Uterus (tissue), 4 donors: ENCODE data around the gene RIT2. TPM values are rescaled to one million over a fixed set of nuclear protein-coding genes. Genes with fewer than 3 reads are reported as not detected.

Experiments
- DNase-seq, 2 donors: peaks; one replicate each; pipeline ENCODE4 v3.0.0-alpha.2; 2019 to 2020
- H3K27ac ChIP-seq, 2 donors: fragments of 200-600 bp; sonication (generic); 1 replicate in 1 of 2; 2 replicates in 1 of 2; pipeline ENCODE4 v1.5.1; 2016 to 2018
- H3K27me3 ChIP-seq, 2 donors: fragments of 200-600 bp; sonication (generic); one replicate each; pipeline ENCODE4 v1.5.1; 2018 to 2019; ENCODE audit warnings: control low read depth in 1 of 2
- H3K36me3 ChIP-seq, 2 donors: fragments of 200-600 bp; sonication (generic); one replicate each; pipeline ENCODE4 v1.5.1; 2019; ENCODE audit warnings: control low read depth in 1 of 2
- H3K4me1 ChIP-seq, 2 donors: fragments of 200-600 bp; sonication (generic); one replicate each; pipeline ENCODE4 v1.5.1; 2018 to 2019; ENCODE audit warnings: control low read depth in 1 of 2
- H3K4me3 ChIP-seq, 2 donors: fragments of 200-600 bp; sonication (generic); 1 replicate in 1 of 2; 2 replicates in 1 of 2; pipeline ENCODE4 v1.5.1; 2018 to 2019; ENCODE audit warnings: mild to moderate bottlenecking in 1 of 2
- H3K9me3 ChIP-seq, 2 donors: fragments of 200-600 bp; sonication (generic); one replicate each; pipeline ENCODE4 v1.5.1; 2019; ENCODE audit warnings: control low read depth in 1 of 2
- CTCF ChIP-seq, 4 experiments: fragments of 200-600 bp in 2 of 4; fragments of 450-650 bp in 2 of 4; sonication (generic) in 2 of 4; IDR thresholded peaks; one replicate each; pipeline ENCODE4 v1.5.1; 2016 to 2019; ENCODE audit warnings: antibody characterized with exemption in 4 of 4, mild to moderate bottlenecking in 2 of 4, moderate library complexity in 1 of 4
- POLR2A ChIP-seq, 2 donors: fragments of 450-650 bp; IDR thresholded peaks; one replicate each; pipeline ENCODE4 v1.6.1; 2016; ENCODE audit warnings: antibody characterized with exemption in 2 of 2, mild to moderate bottlenecking in 1 of 2, moderate library complexity in 1 of 2
- intact Hi-C: fragments of 100-400 bp; cut with DNase I; formaldehyde crosslinking; loops from one replicate; pipeline ENCODE4 v1.15.1; 2023; ENCODE audit warnings: low total_unique reads
- total RNA-seq, 4 donors: library from RNA; depleted of rRNA in 3 of 4; stranded (reverse); fragments of >200 nt in 3 of 4; gene quantifications; one replicate each; pipeline versions ENCODE4 v1.1.0 to v1.2.4, GENCODE V29; 2014 to 2023
- donor health status: DM: yes; HTN: yes; CAD: no.

RIT2 gene
- total RNA-seq = not detected

- DNase-seq = no peak
- Histone ChIP-seq H3K27me3 (no peaks in the 10 kb centered on the region), H3K27ac (no peak within 1 kb of the TSS), H3K4me1 (no peaks in the 10 kb centered on the region), H3K9me3 (no peaks in the 10 kb centered on the region), H3K4me3 (no peak within 1 kb of the TSS), H3K36me3 (no peaks in the 10 kb centered on the region)
- intact Hi-C loops = no loop called here
- TF ChIP-seq POLR2A (IDR thresholded peaks at IDR 0.05) = no peak
- no peak for TF ChIP-seq CTCF (IDR thresholded peaks at IDR 0.05)
Measured at GRCh38 chr18:43115076-43115921, at the start of gene RIT2. RIT2 (minus strand) TSS chr18:43115685.

GRCh38 chr18:43161528-43161927, 46.0 kb upstream of the RIT2 start:
- Histone ChIP-seq H3K4me3 (no peak overlapping the region), H3K36me3 (no peaks in the 10 kb centered on the region), H3K27me3 (no peaks in the 10 kb centered on the region), H3K4me1 (no peaks in the 10 kb centered on the region), H3K27ac (no peak overlapping the region), H3K9me3 (no peaks in the 10 kb centered on the region)
- no peak for TF ChIP-seq CTCF (IDR thresholded peaks at IDR 0.05)
- no peak for TF ChIP-seq POLR2A (IDR thresholded peaks at IDR 0.05)
- no peak for DNase-seq
- intact Hi-C loops = no loop called here

GRCh38 chr18:43160509-43160908, 45.0 kb upstream of the RIT2 start:
- intact Hi-C loops = no loop called here
- no peaks in the 10 kb centered on the region for H3K36me3 ChIP-seq
- no peaks in the 10 kb centered on the region for H3K27me3 ChIP-seq

GRCh38 chr18:43159926-43160325, 44.4 kb upstream of the RIT2 start:
- Histone ChIP-seq H3K36me3 (no peaks in the 10 kb centered on the region), H3K4me1 (no peaks in the 10 kb centered on the region), H3K27me3 (no peaks in the 10 kb centered on the region), H3K4me3 (no peak overlapping the region), H3K27ac (no peak overlapping the region), H3K9me3 (no peaks in the 10 kb centered on the region)
- DNase-seq = no peak
- intact Hi-C loops = no loop called here
- no peak for TF ChIP-seq POLR2A (IDR thresholded peaks at IDR 0.05)

More at GRCh38 chr18:43160509-43160908, 45.0 kb upstream of the RIT2 start:
- Histone ChIP-seq H3K27ac (no peak overlapping the region), H3K4me3 (no peak overlapping the region), H3K9me3 (no peaks in the 10 kb centered on the region), H3K4me1 (no peaks in the 10 kb centered on the region)
- DNase-seq = no peak
- TF ChIP-seq CTCF (IDR thresholded peaks at IDR 0.05) (no peak), POLR2A (IDR thresholded peaks at IDR 0.05) (no peak)

- TF ChIP-seq POLR2A (IDR thresholded peaks at IDR 0.05) (no peak), CTCF (IDR thresholded peaks at IDR 0.05) (no peak)
Measured at GRCh38 chr18:43159086-43159770, 43.7 kb upstream of the RIT2 start.

More at GRCh38 chr18:43159086-43159770, 43.7 kb upstream of the RIT2 start:
- H3K36me3 ChIP-seq = no peaks in the 10 kb centered on the region
- no peak overlapping the region for H3K27ac ChIP-seq
- intact Hi-C loops = no loop called here
- no peak for DNase-seq
- H3K9me3 ChIP-seq = no peaks in the 10 kb centered on the region
- no peaks in the 10 kb centered on the region for H3K4me1 ChIP-seq
- H3K27me3 ChIP-seq = no peaks in the 10 kb centered on the region
- H3K4me3 ChIP-seq = no peak overlapping the region
